Hepatocyte (in vitro differentiated cells): ENCODE measurements around the gene ADCK2. TPM values are rescaled to one million over a fixed set of nuclear protein-coding genes. Genes with fewer than 3 reads are reported as not detected.

Source experiments
- DNase-seq: peaks from one replicate; pipeline ENCODE4 v3.0.0-alpha.2; 2016; ENCODE audit warnings: low spot score
- H2AFZ ChIP-seq: fragments of 200-600 bp; sonication (generic); 2 replicates; pipeline ENCODE4 v1.6.0; 2016; ENCODE audit warnings: antibody characterized with exemption, mild to moderate bottlenecking
- H3K27ac ChIP-seq: fragments of 200-600 bp; sonication (generic); 2 replicates; pipeline ENCODE4 v1.5.1; 2016; ENCODE audit warnings: mild to moderate bottlenecking
- H3K27me3 ChIP-seq: fragments of 200-600 bp; sonication (generic); 2 replicates; pipeline ENCODE4 v1.6.1; 2016
- H3K36me3 ChIP-seq: fragments of 200-600 bp; sonication (generic); replicated peaks from 2 replicates; pipeline ENCODE4 v1.5.1; 2016; ENCODE audit warnings: low read depth; ENCODE audit not compliant: insufficient read depth
- H3K4me1 ChIP-seq: fragments of 200-600 bp; sonication (generic); 2 replicates; pipeline ENCODE4 v1.5.1; 2016; ENCODE audit warnings: mild to moderate bottlenecking, moderate library complexity; ENCODE audit not compliant: insufficient read depth
- H3K4me2 ChIP-seq: fragments of 200-600 bp; sonication (generic); 2 replicates; pipeline ENCODE4 v1.6.0; 2016
- H3K4me3 ChIP-seq: fragments of 200-600 bp; sonication (generic); 2 replicates; pipeline ENCODE4 v1.5.1; 2016; ENCODE audit warnings: mild to moderate bottlenecking
- H3K79me2 ChIP-seq: fragments of 200-600 bp; sonication (generic); 2 replicates; pipeline ENCODE4 v1.6.0; 2017; ENCODE audit warnings: mild to moderate bottlenecking
- H3K9me2 ChIP-seq: fragments of 200-600 bp; sonication (generic); replicated peaks from 2 replicates; pipeline ENCODE4 v1.6.0; 2017; ENCODE audit warnings: mild to moderate bottlenecking; ENCODE audit not compliant: insufficient read depth
- H3K9me3 ChIP-seq: fragments of 200-600 bp; sonication (generic); 2 replicates; pipeline ENCODE4 v1.5.1; 2016; ENCODE audit warnings: low read depth, mild to moderate bottlenecking
- H4K20me1 ChIP-seq: fragments of 200-600 bp; sonication (generic); 2 replicates; pipeline ENCODE4 v1.6.0; 2016; ENCODE audit warnings: mild to moderate bottlenecking; ENCODE audit not compliant: insufficient read depth, poor library complexity, severe bottlenecking
- EZH2 ChIP-seq: fragments of 200-600 bp; sonication (generic); IDR thresholded peaks from 2 replicates; pipeline ENCODE4 v1.6.1; 2016; ENCODE audit warnings: antibody characterized with exemption, mild to moderate bottlenecking, borderline replicate concordance
- EZH2phosphoT487 ChIP-seq: fragments of 200-600 bp; sonication (generic); IDR thresholded peaks from one replicate; pipeline ENCODE4 v1.6.1; 2018; ENCODE audit warnings: antibody characterized with exemption, mild to moderate bottlenecking, low read depth, moderate library complexity; ENCODE audit not compliant: unreplicated experiment, severe bottlenecking
- WGBS: methylation state at CpG from one replicate; pipeline ENCODE4 v1.1.6; 2016; ENCODE audit warnings: low lambda C conversion rate; ENCODE audit errors: missing lambda C conversion rate; 5-methylcytosine and 5-hydroxymethylcytosine counted together
- polyA plus RNA-seq: library from polyadenylated mRNA; unstranded; fragments of >200 nt; fragmentation: Nextera tagmentation; extraction: Ambion mirVana; gene quantifications from 2 replicates; pipeline ENCODE4 v1.2.1, GENCODE V29; 2016
- total RNA-seq: library from RNA; depleted of rRNA; stranded (reverse); fragments of >200 nt; gene quantifications from 2 replicates; pipeline ENCODE4 v1.2.3, GENCODE V29; 2014
- TF ChIP-seq, protein P1 (sequence below): fragments of 200-600 bp; sonication (generic); IDR thresholded peaks from 2 replicates; pipeline ENCODE4 v1.5.1; 2016; ENCODE audit warnings: antibody characterized with exemption, mild to moderate bottlenecking; ENCODE audit not compliant: poor library complexity

ADCK2 gene
- total and polyA plus RNA-seq, 2 experiments from 2014 or later: 22.4 to 24.2 TPM

DNA sequence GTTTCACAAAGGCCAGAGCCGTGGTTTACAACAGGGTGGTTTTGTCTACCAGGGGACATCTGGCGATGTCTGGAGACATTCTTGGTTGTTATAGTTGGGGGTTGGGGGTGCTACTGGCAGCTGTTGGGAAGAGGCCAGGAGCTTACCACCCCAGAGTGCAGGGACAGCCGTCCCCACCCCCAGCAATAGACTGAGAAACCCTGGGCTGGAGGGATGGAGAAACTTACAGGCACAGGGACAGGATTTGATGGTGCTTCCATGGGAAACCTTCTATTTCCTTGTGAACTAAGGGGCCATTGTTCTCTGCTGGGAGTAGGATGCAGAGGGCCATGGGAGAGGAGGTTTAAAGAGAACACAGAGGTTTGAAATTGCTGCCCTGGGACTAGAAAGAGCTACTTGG, 10.9 kb downstream of the ADCK2 start:
- no peak for DNase-seq
- TF ChIP-seq EZH2: no peak
- TF ChIP-seq EZH2phosphoT487: no peak
- TF ChIP-seq, protein P1, sequence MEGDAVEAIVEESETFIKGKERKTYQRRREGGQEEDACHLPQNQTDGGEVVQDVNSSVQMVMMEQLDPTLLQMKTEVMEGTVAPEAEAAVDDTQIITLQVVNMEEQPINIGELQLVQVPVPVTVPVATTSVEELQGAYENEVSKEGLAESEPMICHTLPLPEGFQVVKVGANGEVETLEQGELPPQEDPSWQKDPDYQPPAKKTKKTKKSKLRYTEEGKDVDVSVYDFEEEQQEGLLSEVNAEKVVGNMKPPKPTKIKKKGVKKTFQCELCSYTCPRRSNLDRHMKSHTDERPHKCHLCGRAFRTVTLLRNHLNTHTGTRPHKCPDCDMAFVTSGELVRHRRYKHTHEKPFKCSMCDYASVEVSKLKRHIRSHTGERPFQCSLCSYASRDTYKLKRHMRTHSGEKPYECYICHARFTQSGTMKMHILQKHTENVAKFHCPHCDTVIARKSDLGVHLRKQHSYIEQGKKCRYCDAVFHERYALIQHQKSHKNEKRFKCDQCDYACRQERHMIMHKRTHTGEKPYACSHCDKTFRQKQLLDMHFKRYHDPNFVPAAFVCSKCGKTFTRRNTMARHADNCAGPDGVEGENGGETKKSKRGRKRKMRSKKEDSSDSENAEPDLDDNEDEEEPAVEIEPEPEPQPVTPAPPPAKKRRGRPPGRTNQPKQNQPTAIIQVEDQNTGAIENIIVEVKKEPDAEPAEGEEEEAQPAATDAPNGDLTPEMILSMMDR: no peak
- WGBS: 83% methylated on average over 3 of the region's 3 CpGs
- Histone ChIP-seq H3K27ac (no peak overlapping the region), H3K36me3 (no peaks in the 10 kb centered on the region), H3K4me3 (no peak overlapping the region), H4K20me1 (no peaks in the 10 kb centered on the region), H3K4me2 (no peak overlapping the region), H3K9me2 (no peaks in the 10 kb centered on the region), H3K9me3 (no peaks in the 10 kb centered on the region), H2AFZ (no peak overlapping the region), H3K27me3 (no peaks in the 10 kb centered on the region), H3K4me1 (no peaks in the 10 kb centered on the region), H3K79me2 (no peaks in the 10 kb centered on the region)

DNA sequence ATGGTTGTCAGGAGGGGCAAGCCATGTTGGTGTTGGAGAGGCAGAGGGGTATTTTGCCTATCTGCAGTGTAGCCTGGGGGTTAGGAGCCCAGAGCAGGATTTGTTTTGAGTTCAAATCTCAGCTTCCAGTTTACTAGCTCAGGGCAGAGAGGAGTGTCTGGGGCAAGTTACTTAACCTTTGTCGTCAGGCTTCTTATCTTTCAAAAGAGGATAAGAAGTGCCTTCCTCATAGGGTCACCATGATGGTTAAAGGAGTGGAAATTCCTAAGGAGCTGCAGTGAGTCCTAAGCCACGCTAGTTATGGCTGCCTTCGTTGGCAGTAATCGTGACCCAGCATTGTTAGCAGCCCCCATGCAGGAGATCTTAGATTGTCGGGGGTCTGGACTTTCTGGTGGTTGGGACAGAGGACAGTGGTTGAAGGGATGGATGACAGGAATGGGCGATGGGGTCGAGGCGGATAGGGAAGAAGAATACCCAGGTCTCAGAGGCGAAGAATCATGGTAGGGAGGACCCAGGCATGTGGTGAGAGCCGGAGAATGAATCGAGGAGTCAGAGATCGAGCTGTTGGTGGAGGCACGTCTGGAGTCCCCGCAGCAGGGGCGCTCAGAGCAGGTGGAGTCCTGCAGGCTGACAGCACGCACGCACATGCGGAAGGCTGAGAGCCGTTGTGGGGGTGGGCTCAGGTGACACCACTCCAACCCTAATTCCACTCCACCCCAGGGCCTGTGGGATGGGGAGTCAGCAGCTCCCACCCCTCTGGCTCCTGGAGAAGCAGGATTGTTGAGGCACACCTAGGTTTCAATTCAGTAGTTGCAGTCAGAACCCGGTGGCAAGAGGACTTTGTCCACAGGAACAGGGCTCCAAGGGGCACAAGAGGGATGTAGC, 11.6 kb downstream of the ADCK2 start:
- Histone ChIP-seq H3K4me1 (no peaks in the 10 kb centered on the region), H4K20me1 (no peaks in the 10 kb centered on the region), H3K9me3 (no peaks in the 10 kb centered on the region), H3K27ac (no peak overlapping the region), H3K36me3 (no peaks in the 10 kb centered on the region), H2AFZ (no peak overlapping the region), H3K9me2 (no peaks in the 10 kb centered on the region), H3K79me2 (no peaks in the 10 kb centered on the region), H3K27me3 (no peaks in the 10 kb centered on the region), H3K4me2 (no peak overlapping the region), H3K4me3 (no peak overlapping the region)
- WGBS: 88% methylated on average over 20 of the region's 20 CpGs
- TF ChIP-seq, protein P1: no peak
- no peak for TF ChIP-seq EZH2
- no peak for TF ChIP-seq EZH2phosphoT487
- DNase-seq: no peak

DNA sequence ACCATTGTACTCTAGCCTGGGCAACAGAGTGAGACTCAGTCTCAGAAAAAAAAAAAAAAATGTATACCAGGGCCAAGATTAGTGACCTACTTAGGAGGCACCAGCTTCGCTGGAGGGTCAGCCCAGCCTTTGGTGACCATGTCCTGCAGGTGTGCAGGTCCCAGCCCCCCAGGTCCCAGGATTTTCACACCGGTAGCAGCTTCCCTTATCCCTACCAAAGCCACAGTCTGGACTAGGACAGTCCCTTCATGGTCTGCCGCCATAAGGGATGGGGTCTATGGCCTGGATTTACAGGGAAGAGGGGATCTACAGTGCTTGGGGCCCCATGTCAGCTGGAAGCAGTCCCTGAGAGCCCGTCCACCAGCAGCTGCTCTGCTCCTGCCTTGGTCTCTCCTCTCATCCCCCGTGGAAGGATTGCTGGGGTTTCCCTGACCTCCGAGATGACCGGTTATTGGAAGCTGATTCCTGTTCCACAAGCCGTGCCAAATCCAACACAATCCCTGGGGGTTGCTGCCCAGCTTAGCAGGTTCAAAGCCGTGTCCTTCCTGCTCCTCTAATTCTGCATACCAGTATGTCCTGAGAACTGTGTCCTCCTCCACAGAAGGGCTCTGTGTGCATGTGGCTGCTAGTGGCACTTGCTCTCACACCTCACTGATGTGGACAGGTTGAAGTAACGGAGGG, 12.8 kb downstream of the ADCK2 start:
- Histone ChIP-seq H2AFZ (no peak overlapping the region), H3K4me3 (no peak overlapping the region), H3K36me3 (no peaks in the 10 kb centered on the region), H3K27ac (no peak overlapping the region), H3K27me3 (no peaks in the 10 kb centered on the region), H3K4me1 (no peaks in the 10 kb centered on the region), H3K9me3 (no peaks in the 10 kb centered on the region), H3K9me2 (no peaks in the 10 kb centered on the region), H3K79me2 (no peaks in the 10 kb centered on the region), H3K4me2 (no peak overlapping the region), H4K20me1 (no peaks in the 10 kb centered on the region)
- 94% methylated on average over 10 of the region's 10 CpGs for WGBS
- TF ChIP-seq, protein P1: no peak
- TF ChIP-seq EZH2phosphoT487 (no peak), EZH2 (no peak)
- no peak for DNase-seq
